GM12878 (cell line): Measurements from ENCODE around the gene UTP14A. TPM values are rescaled to one million over a fixed set of nuclear protein-coding genes. Genes with fewer than 3 reads are reported as not detected.

ENCODE experiments used
- ATAC-seq: fragments of 200-7000 bp; cut with Tn5 transposase; 3 replicates; pipeline ENCODE4 v1.9.1; 2020; ENCODE audit warnings: mild to moderate bottlenecking, moderate library complexity
- BruUV-seq: library from RNA; stranded (reverse); fragments of 400-500 nt; replicated peaks from 2 replicates; lab custom pipeline; 2021; lab: Mats Ljungman, UMichigan
- CTCF ChIA-PET: fragments of 300-600 bp; sonication (Branson Sonifier 250); formaldehyde crosslinking; extraction: SDS; loops from one replicate; lab custom pipeline; 2021; ENCODE audit warnings: inconsistent platforms; lab: Yijun Ruan, JAX
- POLR2A ChIA-PET: fragments of 350-600 bp; formaldehyde crosslinking; extraction: SDS; loops from one replicate; lab custom pipeline; 2021; ENCODE audit warnings: inconsistent platforms; lab: Charles Lee
- RAD21 ChIA-PET: fragments of 300-600 bp; sonication (Branson Sonifier 250); formaldehyde crosslinking; loops from one replicate; lab custom pipeline; 2023; ENCODE audit warnings: antibody characterized with exemption; ENCODE audit not compliant: unreplicated experiment; lab: Charles Lee
- SMC1A ChIA-PET: fragments of 300-600 bp; sonication (Branson Sonifier 250); formaldehyde crosslinking; loops from one replicate; lab custom pipeline; 2023; ENCODE audit not compliant: unreplicated experiment, uncharacterized antibody; lab: Charles Lee
- DNase-seq: peaks from one replicate; pipeline ENCODE4 v3.0.0-alpha.2; 2011; ENCODE audit warnings: low read depth, low spot score
- FAIRE-seq: peaks from 3 replicates; lab custom pipeline; 2011; peaks lifted over from hg19 to GRCh38; lab: Jason Lieb, UNC
- H2AFZ ChIP-seq: 2 replicates; pipeline ENCODE4 v1.6.0; 2011; ENCODE audit warnings: low read depth, low read length, control low read depth; ENCODE audit not compliant: control insufficient read depth
- H3K27ac ChIP-seq: 2 replicates; pipeline ENCODE4 v1.5.1; 2011; ENCODE audit warnings: control low read depth; ENCODE audit not compliant: control insufficient read depth, insufficient read depth
- H3K27me3 ChIP-seq, 2 experiments: replicated peaks in 1 of 2; 2 replicates each; pipeline versions ENCODE4 v1.6.0 to v1.6.1; 2011; ENCODE audit warnings: low read length in 1 of 2; ENCODE audit not compliant: control insufficient read depth in 2 of 2, insufficient read depth in 2 of 2
- H3K36me3 ChIP-seq, 2 experiments: 2 replicates each; pipeline ENCODE4 v1.5.1; 2011; ENCODE audit warnings: low read length in 1 of 2; ENCODE audit not compliant: control insufficient read depth in 2 of 2, insufficient read depth in 2 of 2
- H3K4me1 ChIP-seq: 2 replicates; pipeline ENCODE4 v1.6.1; 2011; ENCODE audit warnings: mild to moderate bottlenecking, low read length, moderate library complexity, mixed read lengths; ENCODE audit not compliant: control insufficient read depth, insufficient read depth
- H3K4me2 ChIP-seq: 2 replicates; pipeline ENCODE4 v1.6.0; 2011; ENCODE audit warnings: control low read depth; ENCODE audit not compliant: control insufficient read depth, insufficient read depth
- H3K4me3 ChIP-seq: fragments of 200-600 bp; sonication (generic); 2 replicates; pipeline ENCODE4 v1.5.1; 2016
- H3K79me2 ChIP-seq: 2 replicates; pipeline ENCODE4 v1.6.0; 2011; ENCODE audit warnings: low read length; ENCODE audit not compliant: control insufficient read depth, insufficient read depth
- H3K9ac ChIP-seq: 2 replicates; pipeline ENCODE4 v1.8.0; 2011; ENCODE audit warnings: low read length, control low read depth, mixed read lengths; ENCODE audit not compliant: control insufficient read depth, insufficient read depth
- H3K9me3 ChIP-seq: replicated peaks from 3 replicates; pipeline ENCODE4 v1.5.1; 2011; ENCODE audit warnings: mild to moderate bottlenecking, low read length; ENCODE audit not compliant: control insufficient read depth, insufficient read depth
- H4K20me1 ChIP-seq: 2 replicates; pipeline ENCODE4 v1.6.0; 2011; ENCODE audit not compliant: control insufficient read depth, insufficient read depth
- MEF2B ChIP-seq: fragments of 450-650 bp; IDR thresholded peaks from 2 replicates; pipeline ENCODE4 v1.6.1; 2018; ENCODE audit warnings: mild to moderate bottlenecking, moderate library complexity; ENCODE audit not compliant: partially characterized antibody, poor library complexity, severe bottlenecking
- NFIC ChIP-seq: IDR thresholded peaks from 2 replicates; pipeline ENCODE4 v1.6.1; 2012; ENCODE audit warnings: low read depth, mild to moderate bottlenecking, inconsistent platforms, low read length, moderate library complexity
- RUNX3 ChIP-seq: IDR thresholded peaks from 2 replicates; pipeline ENCODE4 v1.6.1; 2012; ENCODE audit warnings: low read length, inconsistent platforms
- TCF7 ChIP-seq: IDR thresholded peaks from 2 replicates; pipeline ENCODE4 v1.6.1; 2014; ENCODE audit warnings: antibody characterized with exemption, borderline replicate concordance
- ZBED1 ChIP-seq: IDR thresholded peaks from 2 replicates; pipeline ENCODE4 v1.6.1; 2016; ENCODE audit warnings: borderline replicate concordance
- WGBS: methylation state at CpG from one replicate; pipeline ENCODE4 v1.1.6; 2016; ENCODE audit warnings: low lambda C conversion rate; ENCODE audit not compliant: insufficient replicate concordance, insufficient coverage; ENCODE audit errors: missing lambda C conversion rate; 5-methylcytosine and 5-hydroxymethylcytosine counted together
- in situ Hi-C: fragments of 300-500 bp; cut with MboI; formaldehyde crosslinking; loops from 9 replicates; pipeline ENCODE4 v1.14.3; 2018; ENCODE audit warnings: mixed read lengths
- intact Hi-C: fragments of 100-400 bp; cut with micrococcal nuclease; formaldehyde crosslinking; loops from one replicate; pipeline ENCODE4 v1.14.2; 2022; ENCODE audit not compliant: unreplicated experiment
- polyA plus RNA-seq, 11 experiments: library from polyadenylated mRNA; depleted of rRNA in 4 of 11; unstranded in 6 of 11; stranded (reverse) in 5 of 11; fragments of >200 nt; fragmentation: Nextera tagmentation in 4 of 11; fragmentation: Illumina TruSeq in 1 of 11; extraction: Ambion mirVana in 4 of 11; extraction: Trizol in 1 of 11; gene quantifications; 1 replicate in 1 of 11; 2 replicates in 10 of 11; pipeline versions ENCODE4 v1.2.1 to v1.2.3, GENCODE V29; 2011 to 2016; ENCODE audit warnings: inconsistent platforms in 2 of 11, missing spikeins in 2 of 11, low read depth in 1 of 11
- total RNA-seq, 4 experiments: library from RNA; depleted of rRNA in 3 of 4; stranded (reverse); fragments of >200 nt in 3 of 4; fragmentation: Illumina TruSeq in 1 of 4; extraction: Trizol in 1 of 4; gene quantifications; 2 replicates each; pipeline versions ENCODE4 v1.2.1 to v1.2.3, GENCODE V29; 2013 to 2021

The UTP14A gene
- total and polyA plus RNA-seq, 10 of the 15 experiments (the other 5 are each of a cell fraction or from before 2014, with no cell fraction given), result 16.9 to 49.8 (median 31.4) TPM

GRCh38 chrX:129900054-129900453, 5.9 kb upstream of the UTP14A start:
- Histone ChIP-seq H3K4me3 (no peak overlapping the region), H3K9ac (no peak overlapping the region), H2AFZ (no peak overlapping the region), H3K27ac (no peak overlapping the region), H4K20me1 (no peaks in the 10 kb centered on the region), H3K27me3 (no peaks in the 10 kb centered on the region), H3K9me3 (no peaks in the 10 kb centered on the region), H3K4me2 (no peak overlapping the region), H3K4me1 (no peaks in the 10 kb centered on the region), H3K36me3 (no peaks in the 10 kb centered on the region), H3K79me2 (no peaks in the 10 kb centered on the region)
- ATAC-seq (no peak), DNase-seq (no peak), FAIRE-seq (no peak)
- WGBS, result 46% methylated on average over 5 of the region's 6 CpGs
- ChIA-PET CTCF (interaction anchor here (1.5 kb wide), 1 partner anchor 26 kb away, joined by 4 read pairs; no protein-coding TSS in a partner anchor), SMC1A (no interaction called here), POLR2A (interaction anchor here (1.5 kb wide), 1 partner anchor 14 kb away, joined by 4 read pairs; no protein-coding TSS in a partner anchor), RAD21 (no interaction called here)
- TF ChIP-seq NFIC, result no peak
- TF ChIP-seq MEF2B, result no peak
- intact Hi-C loops (no loop called here), in situ Hi-C loops (no loop called here)
- BruUV-seq, result no TSS peak

DNA sequence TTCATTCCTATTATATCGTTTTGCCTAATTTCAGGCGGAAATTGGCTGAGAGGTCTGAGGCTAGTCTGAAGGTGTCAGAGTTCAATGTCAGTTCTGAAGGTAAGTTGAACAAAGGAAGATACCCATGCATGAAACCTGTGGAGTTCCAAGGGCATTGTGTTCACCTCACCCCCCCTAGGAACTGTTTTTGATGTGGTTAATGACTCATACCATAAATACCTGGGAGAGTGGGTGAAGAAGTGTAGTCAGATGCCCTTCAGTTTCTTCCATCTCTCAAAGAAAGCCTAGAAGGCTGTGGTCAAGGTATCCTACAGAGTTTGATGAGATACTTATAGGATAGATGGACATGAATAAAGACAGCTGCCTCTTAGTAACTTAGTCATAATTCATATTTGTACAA, 2.7 kb downstream of the UTP14A start:
- H3K9ac ChIP-seq, result no peak overlapping the region
- no peak overlapping the region for H3K4me2 ChIP-seq
- H3K27me3 ChIP-seq, result no peaks in the 10 kb centered on the region
- H3K4me1 ChIP-seq, result no peaks in the 10 kb centered on the region; the same call in 1 of the 2 replicates
- intact Hi-C loops, result loop anchor here (5.0 kb wide), 2 partner anchors 114 to 301 kb away; no protein-coding TSS in a partner anchor
- WGBS, result 80% methylated on average over 2 of the region's 2 CpGs
- H3K4me3 ChIP-seq, result no peak overlapping the region
- H2AFZ ChIP-seq, result no peak overlapping the region
- TF ChIP-seq RUNX3, result 0 out of 2 replicates have a peak, but pooled peaks have one; percentile 24
- peak; percentile 38; the same call in 1 of the 2 replicates for TF ChIP-seq TCF7
- TF ChIP-seq ZBED1, result no peak
- TF ChIP-seq, all 136 proteins: peak for 2
- in situ Hi-C loops, result no loop called here
- RAD21 ChIA-PET, result interaction anchor here (0.6 kb wide), 1 partner anchor 143 kb away, joined by 3 read pairs; no protein-coding TSS in a partner anchor
- Histone ChIP-seq H3K9me3 (no peaks in the 10 kb centered on the region), H4K20me1 (no peaks in the 10 kb centered on the region), H3K36me3 (0 out of 4 replicates have a peak, but pooled peaks cover 0 to 3% of the 10 kb centered on the region in 2 experiments), H3K79me2 (peaks cover 13% of the 10 kb centered on the region), H3K27ac (no peak overlapping the region)
- no peak for ATAC-seq
- CTCF ChIA-PET, result interaction anchor here (1.4 kb wide), 1 partner anchor 17 kb away, joined by 4 read pairs; no protein-coding TSS in a partner anchor
- POLR2A ChIA-PET, result no interaction called here
- no peak for DNase-seq
- no peak for FAIRE-seq
- no TSS peak for BruUV-seq
- SMC1A ChIA-PET, result interaction anchor here (0.6 to 1.5 kb wide), 2 partner anchors 23 to 80 kb away, joined by 3 to 4 read pairs; no protein-coding TSS in a partner anchor
